Upper lobe of left lung (tissue), 6 donors: Measurements from ENCODE around the gene HOMER2. TPM values are rescaled to one million over a fixed set of nuclear protein-coding genes. Genes with fewer than 3 reads are reported as not detected.

Experiments
- ATAC-seq, 2 donors: fragments of 200-7000 bp; cut with Tn5 transposase; one replicate each; pipeline ENCODE4 v1.9.1; 2022; ENCODE audit warnings: mild to moderate bottlenecking in 2 of 2, moderate library complexity in 2 of 2; ENCODE audit not compliant: low FRiP score in 2 of 2
- DNase-seq, 2 donors: peaks; one replicate each; pipeline ENCODE4 v3.0.0-alpha.2; 2019 to 2020
- H3K27ac ChIP-seq, 4 donors: fragments of 200-600 bp; sonication (generic); one replicate each; pipeline ENCODE4 v1.5.1; 2016 to 2019
- H3K27me3 ChIP-seq, 4 donors: fragments of 200-600 bp; sonication (generic); one replicate each; pipeline ENCODE4 v1.5.1; 2017 to 2019
- H3K36me3 ChIP-seq, 4 donors: fragments of 200-600 bp; sonication (generic); one replicate each; pipeline ENCODE4 v1.5.1; 2016 to 2019
- H3K4me1 ChIP-seq, 4 donors: fragments of 200-600 bp; sonication (generic); one replicate each; pipeline ENCODE4 v1.5.1; 2018 to 2019
- H3K4me3 ChIP-seq, 4 donors: fragments of 200-600 bp; sonication (generic); one replicate each; pipeline ENCODE4 v1.5.1; 2017 to 2019; ENCODE audit warnings: mild to moderate bottlenecking in 2 of 4, moderate library complexity in 1 of 4
- H3K9me3 ChIP-seq, 4 donors: fragments of 200-600 bp; sonication (generic); one replicate each; pipeline ENCODE4 v1.5.1; 2018 to 2019
- EP300 ChIP-seq, 4 donors: sonication (generic); formaldehyde crosslinking; IDR thresholded peaks; one replicate each; pipeline ENCODE4 v1.5.1; 2017; ENCODE audit warnings: antibody characterized with exemption in 4 of 4, control low read depth in 2 of 4
- POLR2A ChIP-seq, 4 donors: fragments of 450-650 bp; IDR thresholded peaks; one replicate each; pipeline ENCODE4 v1.5.1; 2016 to 2017; ENCODE audit warnings: antibody characterized with exemption in 4 of 4, mild to moderate bottlenecking in 2 of 4
- POLR2AphosphoS5 ChIP-seq, 2 donors: sonication (generic); formaldehyde crosslinking; IDR thresholded peaks; one replicate each; pipeline ENCODE4 v1.5.1; 2017; ENCODE audit warnings: antibody characterized with exemption in 2 of 2
- WGBS, 2 donors: methylation state at CpG; one replicate each; pipeline ENCODE4 v1.1.5; 2017 to 2018; 5-methylcytosine and 5-hydroxymethylcytosine counted together
- total RNA-seq, 6 donors: library from RNA; depleted of rRNA in 4 of 6; stranded (reverse); fragments of >200 nt in 4 of 6; gene quantifications; one replicate each; pipeline versions ENCODE4 v1.1.0 to v1.2.1, GENCODE V29; 2016 to 2021
- TF ChIP-seq, protein P1 (sequence below), 6 experiments: fragments of 450-650 bp in 4 of 6; fragments of 200-600 bp in 2 of 6; sonication (generic) in 2 of 6; IDR thresholded peaks; one replicate each; pipeline ENCODE4 v1.5.1; 2016 to 2019; ENCODE audit warnings: antibody characterized with exemption in 6 of 6
- donor health status: DM: no; HTN: no; CAD: no; lungs with moderate emphysema.
- donor health status: DM: no; HTN: yes; CAD: no; lungs with severe emphysema.

The HOMER2 gene
- total RNA-seq, 6 donors from 2014 or later: 11.3 to 76.5 (median 26.5) TPM

DNA sequence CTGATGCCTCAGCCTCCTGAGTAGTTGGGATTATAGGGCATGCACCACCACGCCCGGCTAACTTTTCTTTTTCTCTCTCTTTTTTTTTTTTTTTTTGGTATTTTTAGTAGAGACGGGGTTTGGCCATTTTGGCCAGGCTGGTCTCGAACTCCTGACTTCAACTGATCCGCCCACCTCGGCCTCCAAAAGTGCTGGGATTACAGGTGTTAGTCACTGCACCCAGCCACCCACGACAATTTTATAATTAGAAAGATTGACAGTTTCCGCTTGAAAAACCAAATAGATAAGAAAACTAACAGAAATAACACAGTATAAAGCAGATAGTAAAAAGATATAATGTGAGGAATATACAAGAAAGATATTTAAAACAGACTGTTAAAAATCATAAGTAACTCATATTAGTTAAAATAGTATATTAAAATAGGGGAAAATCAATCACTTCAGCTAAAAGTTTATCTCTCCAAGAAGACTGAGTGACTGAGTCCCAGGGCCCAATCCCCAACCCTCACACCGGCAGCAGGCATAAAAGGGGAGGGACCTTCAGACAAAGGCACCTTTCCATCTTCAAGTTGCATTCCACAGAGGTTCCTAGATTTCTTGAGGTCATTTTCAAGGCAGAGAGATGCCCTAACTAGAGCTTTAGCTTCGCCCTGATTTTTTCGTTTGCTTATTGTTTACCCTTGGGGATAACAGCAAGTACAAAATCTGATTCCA is 144.4 kb downstream of the HOMER2 start:
- Histone ChIP-seq H3K4me1 (peaks cover 13 to 41% (median 24%) of the 10 kb centered on the region in 4 donors), H3K9me3 (no peaks in the 10 kb centered on the region), H3K36me3 (peaks cover 0 to 2% (median 0%) of the 10 kb centered on the region in 4 donors), H3K27ac (peak overlapping the region in 2 of 4 donors; percentile 99 to 100), H3K27me3 (no peaks in the 10 kb centered on the region), H3K4me3 (no peak overlapping the region)
- TF ChIP-seq EP300 (IDR thresholded peaks at IDR 0.05): no peak
- no peak for TF ChIP-seq POLR2AphosphoS5 (IDR thresholded peaks at IDR 0.05)
- TF ChIP-seq, protein P1, sequence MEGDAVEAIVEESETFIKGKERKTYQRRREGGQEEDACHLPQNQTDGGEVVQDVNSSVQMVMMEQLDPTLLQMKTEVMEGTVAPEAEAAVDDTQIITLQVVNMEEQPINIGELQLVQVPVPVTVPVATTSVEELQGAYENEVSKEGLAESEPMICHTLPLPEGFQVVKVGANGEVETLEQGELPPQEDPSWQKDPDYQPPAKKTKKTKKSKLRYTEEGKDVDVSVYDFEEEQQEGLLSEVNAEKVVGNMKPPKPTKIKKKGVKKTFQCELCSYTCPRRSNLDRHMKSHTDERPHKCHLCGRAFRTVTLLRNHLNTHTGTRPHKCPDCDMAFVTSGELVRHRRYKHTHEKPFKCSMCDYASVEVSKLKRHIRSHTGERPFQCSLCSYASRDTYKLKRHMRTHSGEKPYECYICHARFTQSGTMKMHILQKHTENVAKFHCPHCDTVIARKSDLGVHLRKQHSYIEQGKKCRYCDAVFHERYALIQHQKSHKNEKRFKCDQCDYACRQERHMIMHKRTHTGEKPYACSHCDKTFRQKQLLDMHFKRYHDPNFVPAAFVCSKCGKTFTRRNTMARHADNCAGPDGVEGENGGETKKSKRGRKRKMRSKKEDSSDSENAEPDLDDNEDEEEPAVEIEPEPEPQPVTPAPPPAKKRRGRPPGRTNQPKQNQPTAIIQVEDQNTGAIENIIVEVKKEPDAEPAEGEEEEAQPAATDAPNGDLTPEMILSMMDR (IDR thresholded peaks at IDR 0.05): no peak
- TF ChIP-seq POLR2A (IDR thresholded peaks at IDR 0.05): no peak
- DNase-seq (no peak), ATAC-seq (no peak)
- 89 to 92% methylated on average over 11 of the region's 11 CpGs for WGBS, 2 donors

DNA sequence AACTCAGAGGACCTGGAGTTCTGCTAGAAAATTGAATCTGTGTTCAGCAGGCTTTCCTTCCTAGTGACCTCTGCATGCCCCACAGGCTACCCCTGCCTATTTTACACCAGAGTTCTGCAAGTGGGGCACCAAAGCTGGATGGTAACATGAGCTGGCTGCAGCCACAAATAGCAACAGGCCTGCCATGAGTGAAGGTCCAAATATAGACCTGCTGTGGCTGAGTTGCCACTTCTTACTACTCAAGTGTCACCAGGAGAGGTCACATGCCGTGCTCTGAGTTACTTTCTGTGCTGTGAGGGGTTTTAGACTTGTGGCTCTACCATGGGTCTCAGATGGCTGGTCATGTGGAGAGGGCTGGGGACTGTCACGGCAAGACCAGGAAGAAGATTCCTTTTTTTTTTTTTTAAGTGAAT is 146.5 kb downstream of the HOMER2 start, which contains the start of gene FSD2:
TSS of gene FSD2 (minus strand) at position 76 of the 413 bp plus-strand sequence. CDS start 18,679 bp downstream, outside the sequence.
- H3K27me3 ChIP-seq: no peaks in the 10 kb centered on the region
- 57 to 74% methylated on average over 2 of the region's 2 CpGs for WGBS, 2 donors
- peak in 1 of 2 donors; percentile 26 for ATAC-seq
- peak in 1 of 2 donors; percentile 75 for DNase-seq
- H3K27ac ChIP-seq: peak within 1 kb of the TSS in 1 of 4 donors; percentile 38
- H3K4me3 ChIP-seq: no peak within 1 kb of the TSS
- no peaks in the 10 kb centered on the region for H3K36me3 ChIP-seq
- peaks cover 0 to 21% (median 7%) of the 10 kb centered on the region in 4 donors for H3K4me1 ChIP-seq
- no peaks in the 10 kb centered on the region for H3K9me3 ChIP-seq
- peak in 1 of 4 donors; percentile 12 for TF ChIP-seq EP300 (IDR thresholded peaks at IDR 0.05)
- TF ChIP-seq, protein P1 (IDR thresholded peaks at IDR 0.05): no peak
- no peak for TF ChIP-seq POLR2A (IDR thresholded peaks at IDR 0.05)
- peak in 1 of 2 donors; percentile 36 for TF ChIP-seq POLR2AphosphoS5 (IDR thresholded peaks at IDR 0.05)

DNA sequence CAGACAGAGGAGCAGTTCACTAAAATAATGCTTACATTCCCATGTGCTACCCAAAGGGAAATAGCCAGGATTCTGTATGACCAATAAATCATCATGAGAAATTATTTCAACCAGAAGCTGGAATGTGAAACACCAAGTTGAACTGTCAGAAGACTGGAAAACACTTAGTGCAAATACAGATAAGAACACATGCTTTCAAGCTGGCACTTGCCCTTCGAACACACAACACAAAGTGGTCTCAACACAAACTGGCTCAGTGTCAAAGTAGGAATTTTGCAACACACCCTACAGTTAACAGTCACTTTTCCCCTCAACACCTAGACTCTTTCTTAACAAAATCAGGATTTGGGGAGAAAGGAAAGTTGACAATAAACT is 148.0 kb downstream of the HOMER2 start:
- Histone ChIP-seq H3K27ac (no peak overlapping the region), H3K4me3 (no peak overlapping the region), H3K27me3 (no peaks in the 10 kb centered on the region), H3K4me1 (peaks cover 0 to 16% (median 6%) of the 10 kb centered on the region in 4 donors), H3K9me3 (no peaks in the 10 kb centered on the region), H3K36me3 (no peaks in the 10 kb centered on the region)
- 52 to 65% methylated on average over 1 of the region's 1 CpG for WGBS, 2 donors
- ATAC-seq: no peak
- TF ChIP-seq EP300 (IDR thresholded peaks at IDR 0.05): no peak
- TF ChIP-seq POLR2A (IDR thresholded peaks at IDR 0.05): no peak
- no peak for TF ChIP-seq POLR2AphosphoS5 (IDR thresholded peaks at IDR 0.05)
- TF ChIP-seq, protein P1 (IDR thresholded peaks at IDR 0.05): no peak
- peak in 1 of 2 donors; percentile 32 for DNase-seq

GRCh38 chr15:82803793-82804574 is 148.5 kb downstream of the HOMER2 start:
- no peak for DNase-seq
- no peak for ATAC-seq
- Histone ChIP-seq H3K4me3 (no peak overlapping the region), H3K27ac (no peak overlapping the region), H3K36me3 (no peaks in the 10 kb centered on the region), H3K27me3 (no peaks in the 10 kb centered on the region), H3K4me1 (peaks cover 0 to 14% (median 4%) of the 10 kb centered on the region in 4 donors), H3K9me3 (no peaks in the 10 kb centered on the region)
- TF ChIP-seq, protein P1 (IDR thresholded peaks at IDR 0.05): no peak
- TF ChIP-seq POLR2A (IDR thresholded peaks at IDR 0.05) (no peak), EP300 (IDR thresholded peaks at IDR 0.05) (no peak), POLR2AphosphoS5 (IDR thresholded peaks at IDR 0.05) (no peak)
- WGBS, 2 donors: 88 to 90% methylated on average over 2 of the region's 2 CpGs
